ENCODE data around the gene CCNT1. TPM values are rescaled to one million over a fixed set of nuclear protein-coding genes. Genes with fewer than 3 reads are reported as not detected.
"Not testable (repeated sequence)": the region's sequence is repeated elsewhere in the genome, so short reads cannot be mapped to it uniquely, and the experiment has no call there.

CCNT1 gene
- total RNA-seq, 4 donors from 2014 or later, result 20.7 to 45.1 (median 32.0) TPM

GRCh38 chr12:48716168-48716492, 377 bp downstream of the CCNT1 start:
- DNase-seq (ENCODE audit: low spot score) (no peak), ATAC-seq (ENCODE audit: low FRiP score) (peak; percentile 50)
- no peak for TF ChIP-seq CTCF (IDR thresholded peaks at IDR 0.05)

GRCh38 chr12:48712209-48712608, 4.3 kb downstream of the CCNT1 start:
- DNase-seq (ENCODE audit: low spot score), result no peak
- no peak for ATAC-seq (ENCODE audit: low FRiP score)
- no peak for TF ChIP-seq CTCF (IDR thresholded peaks at IDR 0.05)

GRCh38 chr12:48698822-48699221, 17.7 kb downstream of the CCNT1 start:
- DNase-seq (ENCODE audit: low spot score); ATAC-seq (ENCODE audit: low FRiP score): not testable (repeated sequence)

- ATAC-seq (ENCODE audit: low FRiP score) (no peak), DNase-seq (ENCODE audit: low spot score) (no peak)
- no peak for TF ChIP-seq CTCF (IDR thresholded peaks at IDR 0.05)
Observed at GRCh38 chr12:48696626-48697025, 19.9 kb downstream of the CCNT1 start.

GRCh38 chr12:48695859-48696258, 20.6 kb downstream of the CCNT1 start:
- no peak for TF ChIP-seq CTCF (IDR thresholded peaks at IDR 0.05)
- DNase-seq (ENCODE audit: low spot score) (no peak), ATAC-seq (ENCODE audit: low FRiP score) (no peak)

- ATAC-seq (ENCODE audit: low FRiP score), result no peak
- DNase-seq (ENCODE audit: low spot score), result no peak
- no peak for TF ChIP-seq CTCF (IDR thresholded peaks at IDR 0.05)
Observed at GRCh38 chr12:48694038-48694437, 22.5 kb downstream of the CCNT1 start.

- ATAC-seq (ENCODE audit: low FRiP score) (no peak), DNase-seq (ENCODE audit: low spot score) (no peak)
- no peak for TF ChIP-seq CTCF (IDR thresholded peaks at IDR 0.05)
Observed at GRCh38 chr12:48693572-48693971, 22.9 kb downstream of the CCNT1 start.

All from omental fat pad (tissue), 4 donors.